Liver (tissue), 3 donors: ENCODE data around the gene STIM1.

Source experiments
- NR2F2 ChIP-seq: IDR thresholded peaks from 2 replicates; pipeline ENCODE4 v1.6.1; 2016; ENCODE audit warnings: antibody characterized with exemption
- YY1 ChIP-seq: IDR thresholded peaks from 2 replicates; pipeline ENCODE4 v1.6.1; 2016; ENCODE audit warnings: antibody characterized with exemption, mild to moderate bottlenecking
- TF ChIP-seq, protein P1 (sequence below): fragments of 150-350 bp; IDR thresholded peaks from 2 replicates; pipeline ENCODE4 v1.5.1; 2017; ENCODE audit warnings: improper control_type of control experiment, low read depth, low read length; ENCODE audit not compliant: missing input control
- TF ChIP-seq, protein P2 (sequence below): IDR thresholded peaks from 2 replicates; pipeline ENCODE4 v1.6.1; 2016; ENCODE audit warnings: antibody characterized with exemption
- donor health status: healthy.
- donor health status: healthy.

DNA sequence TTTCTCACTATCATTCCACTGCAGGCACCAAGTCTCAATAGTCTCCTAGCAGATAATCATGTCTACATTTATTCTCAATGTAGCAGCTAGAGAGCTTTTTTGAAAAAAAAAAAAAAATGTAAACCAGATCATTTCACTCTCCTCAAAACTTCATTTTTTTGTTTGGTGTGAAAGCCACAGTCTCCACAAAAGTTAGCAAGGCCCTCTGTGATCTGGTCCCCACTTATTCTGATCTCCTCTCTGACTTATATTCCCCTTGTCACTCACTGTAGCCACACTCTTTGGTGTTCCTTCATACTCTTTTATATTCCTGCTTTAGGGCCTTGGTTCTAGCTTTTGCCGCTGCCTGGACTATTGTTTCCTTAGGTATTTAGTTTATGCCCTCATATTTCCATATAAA is 137.5 kb downstream of the STIM1 start:
- no peak for TF ChIP-seq YY1
- TF ChIP-seq, protein P1, sequence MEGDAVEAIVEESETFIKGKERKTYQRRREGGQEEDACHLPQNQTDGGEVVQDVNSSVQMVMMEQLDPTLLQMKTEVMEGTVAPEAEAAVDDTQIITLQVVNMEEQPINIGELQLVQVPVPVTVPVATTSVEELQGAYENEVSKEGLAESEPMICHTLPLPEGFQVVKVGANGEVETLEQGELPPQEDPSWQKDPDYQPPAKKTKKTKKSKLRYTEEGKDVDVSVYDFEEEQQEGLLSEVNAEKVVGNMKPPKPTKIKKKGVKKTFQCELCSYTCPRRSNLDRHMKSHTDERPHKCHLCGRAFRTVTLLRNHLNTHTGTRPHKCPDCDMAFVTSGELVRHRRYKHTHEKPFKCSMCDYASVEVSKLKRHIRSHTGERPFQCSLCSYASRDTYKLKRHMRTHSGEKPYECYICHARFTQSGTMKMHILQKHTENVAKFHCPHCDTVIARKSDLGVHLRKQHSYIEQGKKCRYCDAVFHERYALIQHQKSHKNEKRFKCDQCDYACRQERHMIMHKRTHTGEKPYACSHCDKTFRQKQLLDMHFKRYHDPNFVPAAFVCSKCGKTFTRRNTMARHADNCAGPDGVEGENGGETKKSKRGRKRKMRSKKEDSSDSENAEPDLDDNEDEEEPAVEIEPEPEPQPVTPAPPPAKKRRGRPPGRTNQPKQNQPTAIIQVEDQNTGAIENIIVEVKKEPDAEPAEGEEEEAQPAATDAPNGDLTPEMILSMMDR = no peak
- TF ChIP-seq NR2F2 = no peak
- TF ChIP-seq, protein P2, sequence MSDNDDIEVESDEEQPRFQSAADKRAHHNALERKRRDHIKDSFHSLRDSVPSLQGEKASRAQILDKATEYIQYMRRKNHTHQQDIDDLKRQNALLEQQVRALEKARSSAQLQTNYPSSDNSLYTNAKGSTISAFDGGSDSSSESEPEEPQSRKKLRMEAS = no peak
